ENCODE measurements around the gene KANTR. TPM values are rescaled to one million over a fixed set of nuclear protein-coding genes. Genes with fewer than 3 reads are reported as not detected.

The KANTR gene
- total RNA-seq, 1 experiment from 2014 or later, result 25.3 TPM

- no peaks in the 10 kb centered on the region for H3K9me2 ChIP-seq (ENCODE audit: insufficient read depth)
- TF ChIP-seq CTCF (conservative IDR thresholded peaks at IDR 0.05) (no peak), EZH2 (IDR thresholded peaks at IDR 0.05; ENCODE audit: low read depth) (no peak)
- H3K79me2 ChIP-seq (ENCODE audit: low read depth), result no peaks in the 10 kb centered on the region
- no peaks in the 10 kb centered on the region for H3K27me3 ChIP-seq (ENCODE audit: insufficient read depth, low read depth)
- POLR2A ChIA-PET (ENCODE audit: unreplicated experiment), result no interaction called here
- no peak overlapping the region for H3K27ac ChIP-seq
- no peak overlapping the region for H3K4me2 ChIP-seq
- CTCF ChIA-PET, result no interaction called here
- intact Hi-C loops (cut with micrococcal nuclease; ENCODE audit: unreplicated experiment), result no loop called here
- no peak overlapping the region for H3K4me3 ChIP-seq
- H3F3A ChIP-seq (ENCODE audit: insufficient read depth, low read depth), result no peaks in the 10 kb centered on the region
- H3K36me3 ChIP-seq (ENCODE audit: low read depth), result no peaks in the 10 kb centered on the region
- H3K9me3 ChIP-seq (ENCODE audit: insufficient read depth, low read depth), result no peaks in the 10 kb centered on the region
- no peak for DNase-seq
- H3K4me1 ChIP-seq (replicated peaks; ENCODE audit: insufficient read depth), result no peaks in the 10 kb centered on the region
- no TSS peak for BruUV-seq (replicated peaks)
- H2AFZ ChIP-seq, result no peak overlapping the region
- no peaks in the 10 kb centered on the region for H4K20me1 ChIP-seq (ENCODE audit: insufficient read depth)
These were observed 77.4 kb downstream of the KANTR start for GRCh38 chrX:53171356-53171755.

Other genes with a start within 250 kb of the KANTR start
- not detected in 2 replicates for gene XAGE3, start 226.1 kb upstream of the KANTR start, total RNA-seq (2021)
- gene FAM156B, start 196.8 kb upstream of the KANTR start, total RNA-seq (2021), result 20.0 and 24.1 TPM in 2 replicates
- 26.8 and 34.2 TPM in 2 replicates for gene FAM156A, start 135.6 kb upstream of the KANTR start, total RNA-seq (2021)
- 5.1 and 7.0 TPM in 2 replicates for gene GPR173, start 45.4 kb upstream of the KANTR start, total RNA-seq (2021)
- gene TSPYL2, start 11.8 kb upstream of the KANTR start, total RNA-seq (2021), result 17.2 and 26.0 TPM in 2 replicates
- gene KDM5C, start 131.1 kb downstream of the KANTR start, total RNA-seq (2021), result 133 and 142 TPM in 2 replicates
- gene IQSEC2, start 187.4 kb downstream of the KANTR start, total RNA-seq (2021), result 45.7 and 49.3 TPM in 2 replicates

Measured in PC-9 (cell line).